ENCODE data around the gene ADD1. TPM values are rescaled to one million over a fixed set of nuclear protein-coding genes. Genes with fewer than 3 reads are reported as not detected.

The ADD1 gene
- total and polyA plus RNA-seq, 2 of the 13 experiments (the other 11 are each of a cell fraction or from before 2014, with no cell fraction given): 73.9 to 122 TPM

- TF ChIP-seq, protein P1, sequence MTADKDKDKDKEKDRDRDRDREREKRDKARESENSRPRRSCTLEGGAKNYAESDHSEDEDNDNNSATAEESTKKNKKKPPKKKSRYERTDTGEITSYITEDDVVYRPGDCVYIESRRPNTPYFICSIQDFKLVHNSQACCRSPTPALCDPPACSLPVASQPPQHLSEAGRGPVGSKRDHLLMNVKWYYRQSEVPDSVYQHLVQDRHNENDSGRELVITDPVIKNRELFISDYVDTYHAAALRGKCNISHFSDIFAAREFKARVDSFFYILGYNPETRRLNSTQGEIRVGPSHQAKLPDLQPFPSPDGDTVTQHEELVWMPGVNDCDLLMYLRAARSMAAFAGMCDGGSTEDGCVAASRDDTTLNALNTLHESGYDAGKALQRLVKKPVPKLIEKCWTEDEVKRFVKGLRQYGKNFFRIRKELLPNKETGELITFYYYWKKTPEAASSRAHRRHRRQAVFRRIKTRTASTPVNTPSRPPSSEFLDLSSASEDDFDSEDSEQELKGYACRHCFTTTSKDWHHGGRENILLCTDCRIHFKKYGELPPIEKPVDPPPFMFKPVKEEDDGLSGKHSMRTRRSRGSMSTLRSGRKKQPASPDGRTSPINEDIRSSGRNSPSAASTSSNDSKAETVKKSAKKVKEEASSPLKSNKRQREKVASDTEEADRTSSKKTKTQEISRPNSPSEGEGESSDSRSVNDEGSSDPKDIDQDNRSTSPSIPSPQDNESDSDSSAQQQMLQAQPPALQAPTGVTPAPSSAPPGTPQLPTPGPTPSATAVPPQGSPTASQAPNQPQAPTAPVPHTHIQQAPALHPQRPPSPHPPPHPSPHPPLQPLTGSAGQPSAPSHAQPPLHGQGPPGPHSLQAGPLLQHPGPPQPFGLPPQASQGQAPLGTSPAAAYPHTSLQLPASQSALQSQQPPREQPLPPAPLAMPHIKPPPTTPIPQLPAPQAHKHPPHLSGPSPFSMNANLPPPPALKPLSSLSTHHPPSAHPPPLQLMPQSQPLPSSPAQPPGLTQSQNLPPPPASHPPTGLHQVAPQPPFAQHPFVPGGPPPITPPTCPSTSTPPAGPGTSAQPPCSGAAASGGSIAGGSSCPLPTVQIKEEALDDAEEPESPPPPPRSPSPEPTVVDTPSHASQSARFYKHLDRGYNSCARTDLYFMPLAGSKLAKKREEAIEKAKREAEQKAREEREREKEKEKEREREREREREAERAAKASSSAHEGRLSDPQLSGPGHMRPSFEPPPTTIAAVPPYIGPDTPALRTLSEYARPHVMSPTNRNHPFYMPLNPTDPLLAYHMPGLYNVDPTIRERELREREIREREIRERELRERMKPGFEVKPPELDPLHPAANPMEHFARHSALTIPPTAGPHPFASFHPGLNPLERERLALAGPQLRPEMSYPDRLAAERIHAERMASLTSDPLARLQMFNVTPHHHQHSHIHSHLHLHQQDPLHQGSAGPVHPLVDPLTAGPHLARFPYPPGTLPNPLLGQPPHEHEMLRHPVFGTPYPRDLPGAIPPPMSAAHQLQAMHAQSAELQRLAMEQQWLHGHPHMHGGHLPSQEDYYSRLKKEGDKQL (CRISPR knock-in tag; IDR thresholded peaks at IDR 0.05; ENCODE audit: low read depth): no peak
- TF ChIP-seq ZNF687 (CRISPR knock-in tag; IDR thresholded peaks at IDR 0.05): peak; percentile 22; the same call in 1 of the 2 replicates
- TF ChIP-seq HOXA3 (CRISPR knock-in tag; IDR thresholded peaks at IDR 0.05): peak; percentile 89
- TF ChIP-seq RARA (CRISPR knock-in tag; IDR thresholded peaks at IDR 0.05): peak; percentile 64
- no peak for TF ChIP-seq LCORL (IDR thresholded peaks at IDR 0.05)
- TF ChIP-seq LCORL (CRISPR knock-in tag; IDR thresholded peaks at IDR 0.05): no peak
- TF ChIP-seq SALL1 (CRISPR knock-in tag; IDR thresholded peaks at IDR 0.05): peak; percentile 71
- TF ChIP-seq FOXP1 (IDR thresholded peaks at IDR 0.05): no peak
- 0 out of 2 replicates have a peak, but pooled peaks have one; percentile 11 for TF ChIP-seq FOXP1 (CRISPR knock-in tag; IDR thresholded peaks at IDR 0.05)
- TF ChIP-seq ERF (CRISPR knock-in tag; IDR thresholded peaks at IDR 0.05): peak; percentile 60; the same call in 1 of the 2 replicates
- no peak for TF ChIP-seq ZNF660 (CRISPR knock-in tag; IDR thresholded peaks at IDR 0.05; ENCODE audit: borderline replicate concordance, low read depth)
- TF ChIP-seq PHF21A (CRISPR knock-in tag; IDR thresholded peaks at IDR 0.05): peak; percentile 32; the same call in 1 of the 2 replicates
- TF ChIP-seq ZNF768 (CRISPR knock-in tag; IDR thresholded peaks at IDR 0.05): no peak
- no peak for TF ChIP-seq MLXIP (CRISPR knock-in tag; IDR thresholded peaks at IDR 0.05; ENCODE audit: borderline replicate concordance)
- TF ChIP-seq GTF2F1 (IDR thresholded peaks at IDR 0.05; ENCODE audit: low read length): no peak
- TF ChIP-seq JARID2 (CRISPR knock-in tag; IDR thresholded peaks at IDR 0.05; ENCODE audit: insufficient replicate concordance): no peak
- TF ChIP-seq TRIM24 (CRISPR knock-in tag; IDR thresholded peaks at IDR 0.05): no peak
- TF ChIP-seq MIXL1 (CRISPR knock-in tag; IDR thresholded peaks at IDR 0.05): 0 out of 2 replicates have a peak, but pooled peaks have one; percentile 25
Measured at GRCh38 chr4:2855584-2855983, 11.9 kb downstream of the ADD1 start (continued).
